HepG2 (cell line): ENCODE results near the gene SEMA3G. TPM values are rescaled to one million over a fixed set of nuclear protein-coding genes. Genes with fewer than 3 reads are reported as not detected.

Experiments
- ATAC-seq: fragments of 200-7000 bp; cut with Tn5 transposase; 3 replicates; pipeline ENCODE4 v1.9.1; 2020; ENCODE audit warnings: mild to moderate bottlenecking, moderate library complexity
- BruUV-seq: library from RNA; stranded (reverse); fragments of 400-500 nt; replicated peaks from 2 replicates; lab custom pipeline; 2021; lab: Mats Ljungman, UMichigan
- CTCF ChIA-PET: fragments of 300-600 bp; formaldehyde crosslinking; extraction: SDS; loops from one replicate; lab custom pipeline; 2021; ENCODE audit warnings: low total read pairs, inconsistent platforms, low intra/inter-chr PET ratio; lab: Yijun Ruan, JAX
- POLR2A ChIA-PET: fragments of 350-600 bp; sonication (Branson Sonifier 250); formaldehyde crosslinking; loops from one replicate; lab custom pipeline; 2020; ENCODE audit warnings: antibody characterized with exemption, inconsistent platforms; lab: Yijun Ruan, JAX
- DNase-seq: peaks from one replicate; pipeline ENCODE4 v3.0.0-alpha.2; 2015; ENCODE audit warnings: low spot score
- FAIRE-seq: peaks from 3 replicates; lab custom pipeline; 2011; peaks lifted over from hg19 to GRCh38; lab: Jason Lieb, UNC
- H2AFZ ChIP-seq: one replicate; pipeline ENCODE4 v1.6.1; 2011; ENCODE audit warnings: low read length, inconsistent platforms
- H3K27ac ChIP-seq: fragments of 300-600 bp; 3 replicates; pipeline ENCODE4 v1.8.0; 2011; ENCODE audit warnings: mixed run types, mild to moderate bottlenecking, mixed read lengths, low read length, inconsistent platforms; ENCODE audit not compliant: insufficient read depth; ENCODE audit errors: extremely low read length
- H3K27me3 ChIP-seq, 2 experiments: fragments of 200-600 bp in 1 of 2; 2 replicates in 1 of 2; 3 replicates in 1 of 2; pipeline versions ENCODE4 v1.6.0 to v1.8.0; 2011; ENCODE audit warnings: low read length in 2 of 2, mild to moderate bottlenecking in 2 of 2, moderate library complexity in 2 of 2, inconsistent platforms in 1 of 2; ENCODE audit not compliant: insufficient read depth in 2 of 2, control insufficient read depth in 1 of 2
- H3K36me3 ChIP-seq, 2 experiments: fragments of 200-600 bp in 1 of 2; replicated peaks in 1 of 2; 2 replicates in 1 of 2; 3 replicates in 1 of 2; pipeline versions ENCODE4 v1.5.1 to v1.8.0; 2011; ENCODE audit warnings: low read length in 2 of 2, inconsistent platforms in 1 of 2; ENCODE audit not compliant: insufficient read depth in 2 of 2, control insufficient read depth in 1 of 2
- H3K4me1 ChIP-seq: 2 replicates; pipeline ENCODE4 v1.5.1; 2012; ENCODE audit warnings: low read length, inconsistent platforms; ENCODE audit not compliant: insufficient read depth
- H3K4me2 ChIP-seq: 2 replicates; pipeline ENCODE4 v1.6.0; 2011; ENCODE audit warnings: low read depth, low read length, inconsistent platforms
- H3K4me3 ChIP-seq, 3 experiments: fragments of 200-600 bp in 1 of 3; sonication (generic), shearing (Covaris generic) in 1 of 3; replicated peaks in 1 of 3; 2 replicates each; pipeline ENCODE4 v1.5.1; 2011 to 2016; ENCODE audit warnings: low read length in 3 of 3, inconsistent platforms in 2 of 3, low read depth in 2 of 3, mild to moderate bottlenecking in 2 of 3, control low read depth in 1 of 3, mixed read lengths in 1 of 3; ENCODE audit not compliant: insufficient read depth in 1 of 3
- H3K79me2 ChIP-seq: one replicate; pipeline ENCODE4 v1.6.1; 2011; ENCODE audit warnings: low read length, inconsistent platforms; ENCODE audit not compliant: insufficient read depth
- H3K9ac ChIP-seq: 2 replicates; pipeline ENCODE4 v1.6.0; 2011; ENCODE audit warnings: mild to moderate bottlenecking, low read depth, low read length, inconsistent platforms; ENCODE audit not compliant: insufficient read depth
- H3K9me3 ChIP-seq: 2 replicates; pipeline ENCODE4 v1.5.1; 2012; ENCODE audit warnings: mild to moderate bottlenecking, low read length
- H4K20me1 ChIP-seq: 2 replicates; pipeline ENCODE4 v1.6.0; 2011; ENCODE audit warnings: inconsistent platforms, mild to moderate bottlenecking, low read length, moderate library complexity; ENCODE audit not compliant: insufficient read depth
- AGO2 ChIP-seq: fragments of 200-400 bp; formaldehyde crosslinking; optimal IDR thresholded peaks from 2 replicates; pipeline ENCODE3; 2017; ENCODE audit warnings: mild to moderate bottlenecking, low read depth, low read length, moderate library complexity
- GFI1 ChIP-seq: sonication (generic); formaldehyde crosslinking; IDR thresholded peaks from 2 replicates; pipeline ENCODE4 v1.5.0; 2020; ENCODE audit warnings: missing genetic modification reagents, mild to moderate bottlenecking, borderline replicate concordance
- MXD1 ChIP-seq: sonication (generic); formaldehyde crosslinking; IDR thresholded peaks from 2 replicates; pipeline ENCODE4 v1.4.0; 2020; ENCODE audit warnings: mild to moderate bottlenecking, missing genetic modification reagents
- RARG ChIP-seq: sonication (generic); formaldehyde crosslinking; IDR thresholded peaks from 2 replicates; pipeline ENCODE4 v1.4.0; 2020; ENCODE audit warnings: low read depth, mild to moderate bottlenecking, missing genetic modification reagents
- ZBTB25 ChIP-seq: IDR thresholded peaks from 2 replicates; pipeline ENCODE4 v1.6.1; 2018; ENCODE audit warnings: missing genetic modification reagents
- ZFP36L2 ChIP-seq: sonication (generic); formaldehyde crosslinking; IDR thresholded peaks from 2 replicates; pipeline ENCODE4 v1.4.0; 2020; ENCODE audit warnings: missing genetic modification reagents
- ZNF180 ChIP-seq: sonication (generic); formaldehyde crosslinking; IDR thresholded peaks from 2 replicates; pipeline ENCODE4 v1.4.0; 2020; ENCODE audit warnings: low read depth, missing genetic modification reagents, borderline replicate concordance
- ZNF687 ChIP-seq: sonication (generic); formaldehyde crosslinking; IDR thresholded peaks from 2 replicates; pipeline ENCODE4 v1.5.1; 2020; ENCODE audit warnings: mild to moderate bottlenecking, missing genetic modification reagents, moderate library complexity
- WGBS: methylation state at CpG from one replicate; pipeline ENCODE4 v1.1.6; 2017; ENCODE audit warnings: low lambda C conversion rate; 5-methylcytosine and 5-hydroxymethylcytosine counted together
- in situ Hi-C: cut with HindIII; loops from 2 replicates; pipeline ENCODE4 v1.10.0; 2017; ENCODE audit warnings: low pct_unique_long_range_greater_than_20kb; ENCODE audit not compliant: extremely low pct_ligation_motif_present
- intact Hi-C: fragments of 100-400 bp; cut with micrococcal nuclease; formaldehyde crosslinking; loops from one replicate; pipeline ENCODE4 v1.10.0; 2022; ENCODE audit not compliant: unreplicated experiment
- polyA plus RNA-seq, 8 experiments: library from polyadenylated mRNA; depleted of rRNA in 3 of 8; stranded (reverse) in 7 of 8; unstranded in 1 of 8; fragments of >200 nt; fragmentation: Illumina TruSeq in 4 of 8; extraction: Trizol in 4 of 8; gene quantifications; 2 replicates each; pipeline versions ENCODE4 v1.2.1 to v1.2.3, GENCODE V29; 2011 to 2016; ENCODE audit warnings: low read depth in 4 of 8, missing spikeins in 1 of 8, mixed read lengths in 1 of 8; ENCODE audit not compliant: insufficient read depth in 1 of 8
- total RNA-seq, 5 experiments: library from RNA; depleted of rRNA; stranded (reverse); fragments of >200 nt; fragmentation: Illumina TruSeq; extraction: Trizol; gene quantifications; 2 replicates each; pipeline ENCODE4 v1.2.3, GENCODE V29; 2016; ENCODE audit warnings: low read depth in 1 of 5

The SEMA3G gene
- total and polyA plus RNA-seq, 2 of the 13 experiments (the other 11 are each of a cell fraction or from before 2014, with no cell fraction given), result 6.1 to 8.3 TPM

GRCh38 chr3:52477076-52477795 lies 32.3 kb upstream of the SEMA3G start:
- H3K4me2 ChIP-seq, result no peak overlapping the region
- H3K27ac ChIP-seq, result no peak overlapping the region
- WGBS, result 99% methylated on average over 12 of the region's 16 CpGs
- H3K36me3 ChIP-seq, result peaks cover 51 to 87% of the 10 kb centered on the region in 2 experiments
- BruUV-seq, result no TSS peak
- ChIA-PET POLR2A (interaction anchor here (1.2 kb wide), 1 partner anchor 19 kb away, joined by 3 read pairs; no protein-coding TSS in a partner anchor), CTCF (no interaction called here)
- H3K9ac ChIP-seq, result no peak overlapping the region
- H4K20me1 ChIP-seq, result 0 out of 2 replicates have a peak, but pooled peaks cover under 1% of the 10 kb centered on the region
- no peak for DNase-seq
- intact Hi-C loops, result no loop called here
- H3K27me3 ChIP-seq, result no peaks in the 10 kb centered on the region
- no peak for ATAC-seq
- in situ Hi-C loops, result no loop called here
- no peaks in the 10 kb centered on the region for H3K9me3 ChIP-seq
- no peaks in the 10 kb centered on the region for H3K4me1 ChIP-seq
- no peak for TF ChIP-seq ZFP36L2 (CRISPR knock-in tag)
- peak; percentile 35 for TF ChIP-seq AGO2
- H3K79me2 ChIP-seq, result no peaks in the 10 kb centered on the region
- no peak for FAIRE-seq
- H2AFZ ChIP-seq, result no peak overlapping the region
- H3K4me3 ChIP-seq, result no peak overlapping the region

- intact Hi-C loops, result loop anchor here (5.0 kb wide), 1 partner anchor 59 kb away; the partner anchor contains the start of gene NT5DC2
- POLR2A ChIA-PET, result no interaction called here
- no peak for DNase-seq
- CTCF ChIA-PET, result no interaction called here
- no peak overlapping the region for H2AFZ ChIP-seq
- no peaks in the 10 kb centered on the region for H3K4me1 ChIP-seq
- no peak overlapping the region for H3K4me2 ChIP-seq
- WGBS, result 96% methylated on average over 3 of the region's 5 CpGs
- H3K9me3 ChIP-seq, result no peaks in the 10 kb centered on the region
- 0 out of 2 replicates have a peak, but pooled peaks cover 4% of the 10 kb centered on the region for H4K20me1 ChIP-seq
- H3K79me2 ChIP-seq, result no peaks in the 10 kb centered on the region
- peaks cover 37 to 64% of the 10 kb centered on the region in 2 experiments for H3K36me3 ChIP-seq
- no peaks in the 10 kb centered on the region for H3K27me3 ChIP-seq
- H3K27ac ChIP-seq, result no peak overlapping the region
- no peak for ATAC-seq
- H3K9ac ChIP-seq, result no peak overlapping the region
- no peak for FAIRE-seq
- in situ Hi-C loops, result no loop called here
- H3K4me3 ChIP-seq, result no peak overlapping the region
- no TSS peak for BruUV-seq
- TF ChIP-seq ZNF180, result no peak
- no peak for TF ChIP-seq ZBTB25 (CRISPR knock-in tag)
- no peak for TF ChIP-seq MXD1 (CRISPR knock-in tag)
- TF ChIP-seq GFI1, result no peak
- TF ChIP-seq ZNF687, result no peak
- no peak for TF ChIP-seq RARG (CRISPR knock-in tag)
Measured at GRCh38 chr3:52473026-52473425, 28.1 kb upstream of the SEMA3G start.
